Spleen (tissue), 3 donors: Measurements from ENCODE around the gene MEGF6.

Experiments
- POLR2A ChIP-seq, 3 donors: fragments of 450-650 bp; IDR thresholded peaks; one replicate each; pipeline ENCODE4 v1.5.1; 2017; ENCODE audit warnings: antibody characterized with exemption in 3 of 3, mild to moderate bottlenecking in 1 of 3
- POLR2AphosphoS5 ChIP-seq, 3 donors: sonication (generic); formaldehyde crosslinking; IDR thresholded peaks; one replicate each; pipeline ENCODE4 v1.5.1; 2017; ENCODE audit warnings: antibody characterized with exemption in 3 of 3

- TF ChIP-seq POLR2AphosphoS5 (IDR thresholded peaks at IDR 0.05) (no peak), POLR2A (IDR thresholded peaks at IDR 0.05) (no peak)
Measured at GRCh38 chr1:3604468-3604974, 6.8 kb downstream of the MEGF6 start.
